Measurements from ENCODE around the gene DNM1L.

Gene DNM1L

GRCh38 chr12:32761716-32762115, 82.6 kb downstream of the DNM1L start:
- peak; percentile 48 to 63 (median 54) for DNase-seq

- no peak for DNase-seq
These were observed 86.8 kb downstream of the DNM1L start for GRCh38 chr12:32765906-32766305.

- no peak for DNase-seq
These were observed 89.4 kb downstream of the DNM1L start for GRCh38 chr12:32768518-32768917.

GRCh38 chr12:32770141-32770540, 91.0 kb downstream of the DNM1L start:
- no peak for DNase-seq

GRCh38 chr12:32773691-32774090, 94.6 kb downstream of the DNM1L start:
- no peak for DNase-seq

GRCh38 chr12:32776258-32776657, 97.2 kb downstream of the DNM1L start:
- DNase-seq: no peak

- no peak for DNase-seq
These were observed 98.1 kb downstream of the DNM1L start for GRCh38 chr12:32777159-32777558.

- DNase-seq: no peak
These were observed 98.6 kb downstream of the DNM1L start for GRCh38 chr12:32777691-32778175.

- DNase-seq: no peak
These were observed 101.0 kb downstream of the DNM1L start for GRCh38 chr12:32780071-32780470.

- DNase-seq: no peak
These were observed 103.9 kb downstream of the DNM1L start for GRCh38 chr12:32783029-32783428.

GRCh38 chr12:32785557-32785956, 106.5 kb downstream of the DNM1L start:
- DNase-seq: no peak

GRCh38 chr12:32788405-32788804, 109.3 kb downstream of the DNM1L start:
- no peak for DNase-seq

- DNase-seq: no peak
These were observed 110.3 kb downstream of the DNM1L start for GRCh38 chr12:32789446-32789845.

GRCh38 chr12:32789916-32790315, 110.8 kb downstream of the DNM1L start:
- DNase-seq: no peak

GRCh38 chr12:32794281-32794680, 115.2 kb downstream of the DNM1L start:
- DNase-seq: no peak

All from suppressor macrophage treated with lipopolysaccharide for 1 hour (primary cell).